IPS-18c (cell line): ENCODE results near the gene MGAT5B.
"Not testable (repeated sequence)": the region's sequence is repeated elsewhere in the genome, so short reads cannot be mapped to it uniquely, and the experiment has no call there.

Experiments used
- H3K4me3 ChIP-seq: 2 replicates; pipeline ENCODE4 v1.7.0; 2013; ENCODE audit warnings: low read depth, mild to moderate bottlenecking, low read length, moderate library complexity; ENCODE audit not compliant: insufficient read depth
- H3K9me3 ChIP-seq: one replicate; pipeline ENCODE4 v1.6.1; 2013; ENCODE audit warnings: mild to moderate bottlenecking, low read length, moderate library complexity; ENCODE audit not compliant: control insufficient read depth, insufficient read depth

Gene MGAT5B

GRCh38 chr17:76868176-76868668 is at the start of gene MGAT5B:
Gene MGAT5B, plus strand, starts transcription at chr17:76868404. Its CDS starts 626 bp downstream, at chr17:76869030.
- H3K4me3 ChIP-seq: peak within 1 kb of the TSS; percentile 57
- no peaks in the 10 kb centered on the region for H3K9me3 ChIP-seq

- H3K9me3 ChIP-seq: no peaks in the 10 kb centered on the region
- H3K4me3 ChIP-seq: no peak overlapping the region
Observed at GRCh38 chr17:76820039-76820438, 48.2 kb upstream of the MGAT5B start.

GRCh38 chr17:76820561-76820960 is 47.6 kb upstream of the MGAT5B start:
- H3K4me3 ChIP-seq: no peak overlapping the region

GRCh38 chr17:76822184-76822778 is 45.9 kb upstream of the MGAT5B start:
- Histone ChIP-seq H3K9me3 (no peaks in the 10 kb centered on the region), H3K4me3 (no peak overlapping the region)

More at GRCh38 chr17:76820561-76820960, 47.6 kb upstream of the MGAT5B start:
- H3K9me3 ChIP-seq: no peaks in the 10 kb centered on the region

GRCh38 chr17:76824093-76824492 is 44.1 kb upstream of the MGAT5B start:
- Histone ChIP-seq H3K9me3 (no peaks in the 10 kb centered on the region), H3K4me3 (no peak overlapping the region)

GRCh38 chr17:76826330-76827068 is 41.7 kb upstream of the MGAT5B start:
- Histone ChIP-seq H3K9me3 (no peaks in the 10 kb centered on the region), H3K4me3 (no peak overlapping the region)

GRCh38 chr17:76827736-76828135 is 40.5 kb upstream of the MGAT5B start:
- Histone ChIP-seq H3K9me3 (no peaks in the 10 kb centered on the region), H3K4me3 (no peak overlapping the region)

- Histone ChIP-seq H3K9me3 (peaks cover 2% of the 10 kb centered on the region), H3K4me3 (no peak overlapping the region)
Observed at GRCh38 chr17:76830987-76831715, 37.1 kb upstream of the MGAT5B start.

GRCh38 chr17:76833034-76833644 is 35.1 kb upstream of the MGAT5B start:
- Histone ChIP-seq H3K4me3 (no peak overlapping the region), H3K9me3 (peaks cover 2% of the 10 kb centered on the region)

GRCh38 chr17:76833747-76834146 is 34.5 kb upstream of the MGAT5B start:
- Histone ChIP-seq H3K9me3 (peaks cover 2% of the 10 kb centered on the region), H3K4me3 (no peak overlapping the region)

- no peak overlapping the region for H3K4me3 ChIP-seq
- H3K9me3 ChIP-seq: peaks cover 2% of the 10 kb centered on the region
Observed at GRCh38 chr17:76834870-76835269, 33.3 kb upstream of the MGAT5B start.

- Histone ChIP-seq H3K9me3 (no peaks in the 10 kb centered on the region), H3K4me3 (no peak overlapping the region)
Observed at GRCh38 chr17:76840443-76840767, 27.8 kb upstream of the MGAT5B start.

GRCh38 chr17:76840884-76841775 is 27.1 kb upstream of the MGAT5B start:
- Histone ChIP-seq H3K4me3 (peak overlapping the region; percentile 29), H3K9me3 (peaks cover 2% of the 10 kb centered on the region)

GRCh38 chr17:76841776-76842405 is 26.3 kb upstream of the MGAT5B start:
- H3K4me3 ChIP-seq: peak overlapping the region; percentile 29
- H3K9me3 ChIP-seq: peaks cover 2% of the 10 kb centered on the region

- H3K9me3 ChIP-seq, H3K4me3 ChIP-seq: not testable (repeated sequence)
Observed at GRCh38 chr17:76843068-76843467, 25.1 kb upstream of the MGAT5B start.

- peaks cover 2% of the 10 kb centered on the region for H3K9me3 ChIP-seq
- H3K4me3 ChIP-seq: peak overlapping the region; percentile 4; the same call in 1 of the 2 replicates
Observed at GRCh38 chr17:76843703-76844484, 24.3 kb upstream of the MGAT5B start.
